Measurements from ENCODE around the gene LDLRAD4. TPM values are rescaled to one million over a fixed set of nuclear protein-coding genes. Genes with fewer than 3 reads are reported as not detected.
"Not testable (repeated sequence)": the region's sequence is repeated elsewhere in the genome, so short reads cannot be mapped to it uniquely, and the experiment has no call there.

Gene LDLRAD4
- total RNA-seq, 1 donor, result under 0.01 TPM

DNA sequence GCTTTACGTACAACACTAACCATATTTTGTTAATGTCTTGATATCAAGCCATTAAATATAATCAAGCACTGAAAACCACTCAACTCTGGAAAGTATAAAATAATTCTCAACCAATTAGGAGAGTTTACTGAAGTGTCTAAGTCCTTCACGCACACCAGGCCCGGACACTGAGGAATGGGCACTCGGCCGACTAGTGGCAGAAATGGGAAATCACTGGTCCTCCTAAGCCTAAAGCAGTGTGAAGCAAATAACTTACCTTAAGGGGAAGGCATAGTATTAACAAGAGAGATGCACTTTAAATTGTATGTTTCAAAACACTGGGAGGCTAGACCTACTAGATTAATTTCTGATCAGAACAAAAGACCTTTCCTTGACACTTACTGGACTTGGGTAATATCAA lies 462.1 kb downstream of the LDLRAD4 start:
- H3K27ac ChIP-seq (ENCODE audit: low read depth, low read length), result no peak overlapping the region
- H2AFZ ChIP-seq (ENCODE audit: low read length), result no peak overlapping the region
- H3K27me3 ChIP-seq (ENCODE audit: insufficient read depth, low read length), result no peaks in the 10 kb centered on the region
- H3K4me2 ChIP-seq (ENCODE audit: insufficient read depth, low read length), result no peak overlapping the region
- no peaks in the 10 kb centered on the region for H3K4me1 ChIP-seq (ENCODE audit: insufficient read depth, low read length)
- TF ChIP-seq CTCF (IDR thresholded peaks at IDR 0.05; ENCODE audit: extremely low read depth, low read depth, low read length), result peak; percentile 50
- peaks cover 33% of the 10 kb centered on the region for H3K79me2 ChIP-seq (ENCODE audit: insufficient read depth, low read length)
- H4K20me1 ChIP-seq (ENCODE audit: insufficient read depth, low read length), result peaks cover 8% of the 10 kb centered on the region
- H3K9me3 ChIP-seq (ENCODE audit: low read depth, low read length), result no peaks in the 10 kb centered on the region
- no peak overlapping the region for H3K4me3 ChIP-seq (ENCODE audit: insufficient read depth, low read length)
- no peaks in the 10 kb centered on the region for H3K36me3 ChIP-seq (ENCODE audit: insufficient read depth, low read length)
- DNase-seq (ENCODE audit: insufficient read length, low spot score, missing footprints), result no peak

DNA sequence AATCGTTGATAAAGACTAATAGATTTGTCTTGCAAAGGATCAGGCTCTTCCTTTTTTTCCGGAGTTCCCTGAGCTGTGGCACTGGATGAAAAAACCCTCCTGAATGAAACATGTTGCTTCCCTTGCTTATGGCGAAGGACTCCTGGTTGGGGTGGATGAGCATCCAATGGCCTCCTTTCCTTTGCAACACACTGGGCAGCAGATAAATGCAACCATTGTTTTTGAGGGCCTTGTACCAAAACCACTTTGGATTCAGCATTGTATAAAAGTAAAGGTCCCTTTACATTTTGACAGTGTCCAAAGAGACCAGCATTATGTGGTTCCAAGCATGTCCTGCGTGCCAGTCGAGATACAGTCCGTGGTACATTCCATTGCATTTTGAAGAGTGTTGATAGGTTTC lies 463.1 kb downstream of the LDLRAD4 start:
- TF ChIP-seq CTCF (IDR thresholded peaks at IDR 0.05; ENCODE audit: extremely low read depth, low read depth, low read length), result no peak
- Histone ChIP-seq H3K27me3 (ENCODE audit: insufficient read depth, low read length) (no peaks in the 10 kb centered on the region), H2AFZ (ENCODE audit: low read length) (no peak overlapping the region), H3K36me3 (ENCODE audit: insufficient read depth, low read length) (no peaks in the 10 kb centered on the region), H3K4me1 (ENCODE audit: insufficient read depth, low read length) (no peaks in the 10 kb centered on the region), H3K4me3 (ENCODE audit: insufficient read depth, low read length) (no peak overlapping the region), H4K20me1 (ENCODE audit: insufficient read depth, low read length) (peaks cover 13% of the 10 kb centered on the region), H3K79me2 (ENCODE audit: insufficient read depth, low read length) (peaks cover 43% of the 10 kb centered on the region), H3K9me3 (ENCODE audit: low read depth, low read length) (no peaks in the 10 kb centered on the region), H3K27ac (ENCODE audit: low read depth, low read length) (no peak overlapping the region), H3K4me2 (ENCODE audit: insufficient read depth, low read length) (no peak overlapping the region)
- no peak for DNase-seq (ENCODE audit: insufficient read length, low spot score, missing footprints)

DNA sequence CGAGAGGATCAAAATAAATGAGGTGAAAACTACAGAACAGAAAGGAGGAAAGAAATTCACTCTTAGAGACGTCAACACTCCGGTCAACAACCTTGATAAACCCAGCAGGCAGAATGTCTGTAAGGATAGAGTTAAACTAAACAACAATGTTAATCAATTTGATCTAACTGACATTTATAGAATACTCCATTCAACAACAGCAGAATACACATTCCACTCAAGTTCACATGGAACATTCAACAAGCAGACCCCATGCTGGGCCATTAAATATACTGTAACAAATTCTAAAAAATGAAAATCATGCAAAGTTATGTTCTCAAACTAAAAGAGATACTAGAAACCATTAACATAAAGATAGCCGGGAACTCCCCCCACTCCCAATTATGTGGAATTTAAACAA lies 466.0 kb downstream of the LDLRAD4 start:
- H3K79me2 ChIP-seq (ENCODE audit: insufficient read depth, low read length), result peaks cover 68% of the 10 kb centered on the region
- no peaks in the 10 kb centered on the region for H3K36me3 ChIP-seq (ENCODE audit: insufficient read depth, low read length)
- DNase-seq (ENCODE audit: insufficient read length, low spot score, missing footprints), result no peak
- no peak overlapping the region for H2AFZ ChIP-seq (ENCODE audit: low read length)
- no peaks in the 10 kb centered on the region for H3K27me3 ChIP-seq (ENCODE audit: insufficient read depth, low read length)
- no peak overlapping the region for H3K4me2 ChIP-seq (ENCODE audit: insufficient read depth, low read length)
- no peak overlapping the region for H3K27ac ChIP-seq (ENCODE audit: low read depth, low read length)
- no peaks in the 10 kb centered on the region for H3K4me1 ChIP-seq (ENCODE audit: insufficient read depth, low read length)
- H3K4me3 ChIP-seq (ENCODE audit: insufficient read depth, low read length), result no peak overlapping the region
- no peak for TF ChIP-seq CTCF (IDR thresholded peaks at IDR 0.05; ENCODE audit: extremely low read depth, low read depth, low read length)
- H3K9me3 ChIP-seq (ENCODE audit: low read depth, low read length), result no peaks in the 10 kb centered on the region
- H4K20me1 ChIP-seq (ENCODE audit: insufficient read depth, low read length), result peaks cover 29% of the 10 kb centered on the region

DNA sequence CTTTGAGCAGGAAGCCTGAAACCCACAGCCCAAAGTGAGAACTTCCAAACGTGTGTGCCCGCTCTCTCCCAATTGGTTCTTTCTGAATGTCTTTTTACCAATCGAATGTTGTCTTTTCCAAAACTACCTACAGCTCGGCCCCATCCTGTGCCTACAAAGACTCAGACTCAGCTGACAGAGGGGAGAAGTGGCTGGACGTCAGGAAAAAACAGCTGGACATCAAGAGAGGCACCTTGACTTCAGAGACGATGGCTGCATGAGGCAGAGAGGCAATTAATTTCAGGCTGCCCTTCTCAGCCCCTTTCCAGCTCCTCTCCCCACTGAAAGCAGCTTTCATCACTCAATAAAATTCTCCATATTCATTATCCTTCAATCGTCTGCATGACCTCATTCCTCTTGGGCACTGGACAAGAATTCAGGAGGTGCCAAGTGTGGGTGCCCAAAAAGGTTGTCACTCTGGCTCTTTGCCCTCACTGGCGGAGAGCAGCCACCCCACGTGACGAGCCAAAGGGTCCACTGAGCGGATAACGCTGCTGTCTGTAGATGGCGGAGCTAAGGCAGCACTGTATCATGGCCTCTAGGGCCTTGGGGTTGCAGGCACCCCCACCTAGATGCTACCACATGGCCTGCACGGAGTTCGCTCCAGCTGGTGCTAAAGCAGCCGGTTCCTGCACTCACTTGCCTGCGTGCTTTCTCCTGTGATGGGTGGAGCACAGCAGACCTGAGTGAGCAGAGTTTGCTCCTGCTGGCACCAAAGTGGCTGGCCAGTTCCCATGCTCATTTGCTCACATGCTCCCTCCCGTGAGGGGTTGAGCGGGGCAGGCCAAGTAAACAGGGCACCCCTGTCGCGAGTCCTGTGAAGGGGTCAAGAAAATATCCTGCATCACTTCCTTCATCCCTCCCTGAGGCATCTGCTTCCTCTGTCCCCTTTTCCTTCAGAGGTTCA lies 469.9 kb downstream of the LDLRAD4 start:
- Histone ChIP-seq H3K4me1 (ENCODE audit: insufficient read depth, low read length) (no peaks in the 10 kb centered on the region), H2AFZ (ENCODE audit: low read length) (no peak overlapping the region), H3K36me3 (ENCODE audit: insufficient read depth, low read length) (no peaks in the 10 kb centered on the region), H4K20me1 (ENCODE audit: insufficient read depth, low read length) (peaks cover 29% of the 10 kb centered on the region), H3K27ac (ENCODE audit: low read depth, low read length) (no peak overlapping the region), H3K4me2 (ENCODE audit: insufficient read depth, low read length) (no peak overlapping the region), H3K79me2 (ENCODE audit: insufficient read depth, low read length) (peaks cover 63% of the 10 kb centered on the region), H3K4me3 (ENCODE audit: insufficient read depth, low read length) (no peak overlapping the region), H3K9me3 (ENCODE audit: low read depth, low read length) (no peaks in the 10 kb centered on the region), H3K27me3 (ENCODE audit: insufficient read depth, low read length) (no peaks in the 10 kb centered on the region)
- TF ChIP-seq CTCF (IDR thresholded peaks at IDR 0.05; ENCODE audit: extremely low read depth, low read depth, low read length), result no peak
- no peak for DNase-seq (ENCODE audit: insufficient read length, low spot score, missing footprints)

GRCh38 chr18:13690060-13690459 lies 471.5 kb downstream of the LDLRAD4 start:
- H3K9me3 ChIP-seq (ENCODE audit: low read depth, low read length); H3K36me3 ChIP-seq (ENCODE audit: insufficient read depth, low read length); H3K4me2 ChIP-seq (ENCODE audit: insufficient read depth, low read length); H3K4me3 ChIP-seq (ENCODE audit: insufficient read depth, low read length); H3K4me1 ChIP-seq (ENCODE audit: insufficient read depth, low read length); H2AFZ ChIP-seq (ENCODE audit: low read length); H3K27me3 ChIP-seq (ENCODE audit: insufficient read depth, low read length); H3K27ac ChIP-seq (ENCODE audit: low read depth, low read length); DNase-seq (ENCODE audit: insufficient read length, low spot score, missing footprints): not testable (repeated sequence)
- peaks cover 27% of the 10 kb centered on the region for H4K20me1 ChIP-seq (ENCODE audit: insufficient read depth, low read length)
- H3K79me2 ChIP-seq (ENCODE audit: insufficient read depth, low read length), result peaks cover 55% of the 10 kb centered on the region

GRCh38 chr18:13695337-13695736 lies 476.8 kb downstream of the LDLRAD4 start:
- H3K36me3 ChIP-seq (ENCODE audit: insufficient read depth, low read length); H4K20me1 ChIP-seq (ENCODE audit: insufficient read depth, low read length); H3K27ac ChIP-seq (ENCODE audit: low read depth, low read length); H3K27me3 ChIP-seq (ENCODE audit: insufficient read depth, low read length); H3K9me3 ChIP-seq (ENCODE audit: low read depth, low read length); DNase-seq (ENCODE audit: insufficient read length, low spot score, missing footprints); H3K4me3 ChIP-seq (ENCODE audit: insufficient read depth, low read length); H3K4me2 ChIP-seq (ENCODE audit: insufficient read depth, low read length); H3K4me1 ChIP-seq (ENCODE audit: insufficient read depth, low read length); H2AFZ ChIP-seq (ENCODE audit: low read length): not testable (repeated sequence)
- peaks cover 41% of the 10 kb centered on the region for H3K79me2 ChIP-seq (ENCODE audit: insufficient read depth, low read length)
